Trophoblast cell (in vitro differentiated cells and primary cell): Measurements from ENCODE around the gene LRRC1.

ENCODE experiments used
- DNase-seq, 2 donors: peaks; one replicate each; pipeline ENCODE4 v3.0.0-alpha.2; 2016
- H2AFZ ChIP-seq: 2 replicates; pipeline ENCODE4 v1.6.1; 2013; ENCODE audit warnings: low read length, moderate library complexity, mild to moderate bottlenecking; ENCODE audit not compliant: insufficient read depth, poor library complexity
- H2AK5ac ChIP-seq: 2 replicates; pipeline ENCODE4 v1.6.1; 2013; ENCODE audit warnings: mild to moderate bottlenecking, low read length
- H2BK120ac ChIP-seq: 2 replicates; pipeline ENCODE4 v1.6.1; 2013; ENCODE audit warnings: low read length, mild to moderate bottlenecking, moderate library complexity; ENCODE audit not compliant: insufficient read depth, poor library complexity
- H2BK12ac ChIP-seq: 2 replicates; pipeline ENCODE4 v1.6.1; 2013; ENCODE audit warnings: mild to moderate bottlenecking, low read length, moderate library complexity
- H2BK5ac ChIP-seq: 2 replicates; pipeline ENCODE4 v1.6.1; 2013; ENCODE audit warnings: low read length, low read depth, moderate library complexity, mild to moderate bottlenecking; ENCODE audit not compliant: poor library complexity
- H3K14ac ChIP-seq: 2 replicates; pipeline ENCODE4 v1.6.1; 2013; ENCODE audit warnings: mild to moderate bottlenecking, low read length
- H3K18ac ChIP-seq: 2 replicates; pipeline ENCODE4 v1.6.1; 2013; ENCODE audit warnings: mild to moderate bottlenecking, low read length
- H3K23ac ChIP-seq: 2 replicates; pipeline ENCODE4 v1.6.1; 2013; ENCODE audit warnings: low read length
- H3K27ac ChIP-seq: 2 replicates; pipeline ENCODE4 v1.5.1; 2013; ENCODE audit warnings: low read depth, mild to moderate bottlenecking, inconsistent platforms, low read length, moderate library complexity
- H3K27me3 ChIP-seq: 2 replicates; pipeline ENCODE4 v1.6.1; 2013; ENCODE audit warnings: inconsistent platforms, mild to moderate bottlenecking, low read length, moderate library complexity; ENCODE audit not compliant: insufficient read depth
- H3K36me3 ChIP-seq, 2 experiments: 1 replicate in 1 of 2; 2 replicates in 1 of 2; pipeline ENCODE4 v1.6.1; 2013; ENCODE audit warnings: low read length in 2 of 2, mild to moderate bottlenecking in 2 of 2, moderate library complexity in 1 of 2; ENCODE audit not compliant: insufficient read depth in 2 of 2, control insufficient read depth in 1 of 2
- H3K4ac ChIP-seq: 2 replicates; pipeline ENCODE4 v1.6.1; 2013; ENCODE audit warnings: low read depth, mild to moderate bottlenecking, low read length, moderate library complexity
- H3K4me1 ChIP-seq, 2 experiments: 1 replicate in 1 of 2; 2 replicates in 1 of 2; pipeline ENCODE4 v1.6.1; 2013; ENCODE audit warnings: low read length in 2 of 2, mild to moderate bottlenecking in 2 of 2, moderate library complexity in 1 of 2; ENCODE audit not compliant: insufficient read depth in 2 of 2, control insufficient read depth in 1 of 2
- H3K4me2 ChIP-seq: 2 replicates; pipeline ENCODE4 v1.6.1; 2013; ENCODE audit warnings: inconsistent platforms, mild to moderate bottlenecking, low read length, moderate library complexity
- H3K4me3 ChIP-seq: 2 replicates; pipeline ENCODE4 v1.5.1; 2013; ENCODE audit warnings: mild to moderate bottlenecking, low read depth, low read length, inconsistent platforms
- H3K79me1 ChIP-seq: one replicate; pipeline ENCODE4 v1.6.1; 2013; ENCODE audit warnings: low read length
- H3K79me2 ChIP-seq: 2 replicates; pipeline ENCODE4 v1.6.1; 2013; ENCODE audit warnings: low read length, mild to moderate bottlenecking; ENCODE audit not compliant: control insufficient read depth, insufficient read depth, poor library complexity
- H3K9ac ChIP-seq: 2 replicates; pipeline ENCODE4 v1.6.1; 2013; ENCODE audit warnings: mild to moderate bottlenecking, low read length
- H3K9me3 ChIP-seq: 2 replicates; pipeline ENCODE4 v1.6.1; 2013; ENCODE audit warnings: low read depth, mild to moderate bottlenecking, control low read depth, inconsistent platforms, low read length; ENCODE audit not compliant: insufficient read depth
- H4K12ac ChIP-seq: 2 replicates; pipeline ENCODE4 v1.6.1; 2013; ENCODE audit warnings: low read depth, mild to moderate bottlenecking, low read length, moderate library complexity
- H4K8ac ChIP-seq: 2 replicates; pipeline ENCODE4 v1.6.1; 2013; ENCODE audit warnings: low read depth, mild to moderate bottlenecking, low read length, moderate library complexity
- H4K91ac ChIP-seq: one replicate; pipeline ENCODE4 v1.6.1; 2013; ENCODE audit warnings: low read depth, mild to moderate bottlenecking, low read length, moderate library complexity
- WGBS: extraction: QIAGEN DNeasy Blood & Tissue Kit; methylation state at CpG from one replicate; pipeline ENCODE4 v1.1.7; 2013; ENCODE audit warnings: missing lambda C conversion rate; ENCODE audit not compliant: insufficient read length, insufficient coverage; ENCODE audit errors: extremely low coverage; 5-methylcytosine and 5-hydroxymethylcytosine counted together

The LRRC1 gene

DNA sequence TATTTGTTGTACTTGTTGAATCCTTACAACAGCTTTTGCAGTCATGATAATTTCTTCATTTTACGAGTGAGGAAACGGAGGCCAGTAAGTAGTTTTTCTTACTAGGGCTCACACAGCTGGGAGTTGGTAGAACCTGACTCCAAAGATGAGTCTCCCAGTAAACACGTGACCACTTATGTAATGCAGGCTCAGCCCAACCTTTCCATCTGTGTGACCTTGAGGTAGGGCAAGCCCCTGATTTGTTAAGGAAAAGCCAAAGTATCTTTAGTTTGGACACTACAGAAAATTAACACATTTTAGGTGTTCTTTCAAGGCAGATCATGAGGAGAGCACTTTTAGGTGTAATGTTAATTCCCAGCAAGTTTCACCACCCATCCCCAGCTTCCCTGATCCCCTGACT lies 111.3 kb downstream of the LRRC1 start:
- no CpG with 5 or more reads among the region's 3 CpGs for WGBS

DNA sequence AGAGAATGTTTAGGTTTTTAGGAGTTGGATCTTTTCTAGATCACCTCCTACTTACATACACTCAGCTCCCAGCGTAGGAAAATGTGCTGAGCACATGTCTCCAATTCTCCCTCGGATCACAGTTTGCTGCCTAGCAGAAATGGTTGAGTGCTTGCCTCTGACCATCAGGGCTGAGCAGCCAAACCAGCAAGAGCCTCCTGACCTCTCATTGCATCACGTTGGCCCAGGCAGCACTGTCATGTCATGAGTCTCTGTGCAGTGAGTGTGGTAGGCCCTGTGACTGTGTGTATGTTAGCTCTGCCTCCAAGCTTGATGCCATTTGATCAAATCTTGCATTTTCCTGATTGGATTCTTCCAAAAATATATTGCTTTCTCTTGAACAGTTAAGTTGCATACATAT lies 112.0 kb downstream of the LRRC1 start:
- H3K4ac ChIP-seq: no peak overlapping the region
- H4K12ac ChIP-seq: no peak overlapping the region
- H3K79me2 ChIP-seq: no peaks in the 10 kb centered on the region
- H3K9ac ChIP-seq: no peak overlapping the region
- H2BK120ac ChIP-seq: no peak overlapping the region
- no CpG with 5 or more reads among the region's 3 CpGs for WGBS
- no peaks in the 10 kb centered on the region for H3K4me1 ChIP-seq
- peak in 1 of 2 donors; percentile 22 for DNase-seq
- no peak overlapping the region for H2BK5ac ChIP-seq
- H3K4me3 ChIP-seq: no peak overlapping the region
- no peak overlapping the region for H3K14ac ChIP-seq
- no peaks in the 10 kb centered on the region for H3K9me3 ChIP-seq
- no peaks in the 10 kb centered on the region for H3K79me1 ChIP-seq
- H4K8ac ChIP-seq: no peak overlapping the region
- H3K18ac ChIP-seq: no peak overlapping the region
- H3K36me3 ChIP-seq: peaks cover 6 to 20% of the 10 kb centered on the region in 2 experiments
- no peaks in the 10 kb centered on the region for H3K27me3 ChIP-seq
- H3K23ac ChIP-seq: no peak overlapping the region
- H2AFZ ChIP-seq: no peak overlapping the region
- H4K91ac ChIP-seq: no peak overlapping the region
- H2AK5ac ChIP-seq: no peak overlapping the region
- no peak overlapping the region for H2BK12ac ChIP-seq
- H3K4me2 ChIP-seq: no peak overlapping the region
- no peak overlapping the region for H3K27ac ChIP-seq

More for the DNA sequence above, 111.3 kb downstream of the LRRC1 start:
- Histone ChIP-seq H3K27me3 (no peaks in the 10 kb centered on the region), H2BK12ac (no peak overlapping the region), H4K91ac (no peak overlapping the region), H4K8ac (no peak overlapping the region), H3K4me3 (no peak overlapping the region), H3K9ac (no peak overlapping the region), H2AFZ (no peak overlapping the region), H3K36me3 (peaks cover 7 to 24% of the 10 kb centered on the region in 2 experiments), H2BK120ac (no peak overlapping the region), H3K18ac (no peak overlapping the region), H3K4ac (no peak overlapping the region), H3K79me2 (no peaks in the 10 kb centered on the region), H3K4me2 (no peak overlapping the region), H3K9me3 (no peaks in the 10 kb centered on the region), H3K79me1 (no peaks in the 10 kb centered on the region), H3K23ac (no peak overlapping the region), H3K27ac (no peak overlapping the region), H3K4me1 (no peaks in the 10 kb centered on the region), H2AK5ac (no peak overlapping the region), H4K12ac (no peak overlapping the region), H3K14ac (no peak overlapping the region), H2BK5ac (no peak overlapping the region)
- no peak for DNase-seq

DNA sequence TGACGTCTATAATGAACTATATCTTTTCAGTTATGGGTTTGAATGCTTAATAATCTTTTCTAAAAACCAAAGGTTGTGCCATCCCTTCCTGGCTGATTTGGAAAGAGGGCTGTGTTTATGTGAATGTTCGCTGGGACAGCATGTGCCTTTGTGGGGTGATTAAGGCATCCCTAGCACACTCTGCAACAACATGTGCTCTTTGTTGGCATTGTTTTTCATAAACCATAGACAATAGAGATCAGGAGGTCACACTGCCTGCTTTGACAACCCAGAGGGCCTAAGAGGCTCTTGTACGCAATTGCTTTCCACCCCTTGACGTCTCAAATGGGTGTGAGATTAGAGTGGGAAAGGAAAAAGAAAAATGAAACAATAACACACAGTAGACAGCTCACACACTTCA lies 116.0 kb downstream of the LRRC1 start:
- Histone ChIP-seq H2BK120ac (no peak overlapping the region), H2BK12ac (no peak overlapping the region), H3K18ac (no peak overlapping the region), H3K4me3 (no peak overlapping the region), H4K12ac (no peak overlapping the region), H2BK5ac (no peak overlapping the region), H3K27ac (no peak overlapping the region), H3K27me3 (no peaks in the 10 kb centered on the region), H3K79me2 (no peaks in the 10 kb centered on the region), H3K9me3 (no peaks in the 10 kb centered on the region), H3K4me1 (peaks cover 0 to 2% of the 10 kb centered on the region in 2 experiments), H3K79me1 (peaks cover 1% of the 10 kb centered on the region), H3K4ac (no peak overlapping the region), H3K23ac (no peak overlapping the region), H3K14ac (no peak overlapping the region), H3K36me3 (peaks cover 0 to 7% of the 10 kb centered on the region in 2 experiments), H3K4me2 (no peak overlapping the region), H4K8ac (no peak overlapping the region), H2AFZ (no peak overlapping the region), H3K9ac (no peak overlapping the region), H2AK5ac (no peak overlapping the region), H4K91ac (no peak overlapping the region)
- DNase-seq: no peak
- WGBS: no CpG with 5 or more reads among the region's 4 CpGs

DNA sequence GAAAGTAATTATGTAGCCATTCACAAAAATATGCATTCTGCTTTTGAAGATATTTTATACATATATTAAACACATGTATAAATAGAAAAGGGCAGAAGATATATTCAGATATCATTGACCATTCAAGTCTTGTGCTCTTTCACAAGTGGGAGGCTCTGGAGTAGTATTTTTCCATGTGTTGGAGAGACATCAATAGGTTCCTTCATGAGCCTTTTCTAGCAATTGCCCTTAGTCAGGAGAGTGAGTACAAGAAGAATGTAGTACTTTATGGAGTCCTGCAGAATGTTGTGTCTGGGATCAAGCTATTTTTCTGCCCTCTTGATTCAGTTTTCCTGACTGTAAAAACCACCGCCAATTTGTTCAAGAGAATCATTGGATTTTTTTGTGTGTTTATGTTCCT lies 117.9 kb downstream of the LRRC1 start:
- no peak overlapping the region for H4K91ac ChIP-seq
- no CpG with 5 or more reads among the region's 1 CpG for WGBS
- no peak overlapping the region for H4K8ac ChIP-seq
- no peak for DNase-seq
- H2AK5ac ChIP-seq: no peak overlapping the region
- H4K12ac ChIP-seq: no peak overlapping the region
- no peak overlapping the region for H3K23ac ChIP-seq
- peaks cover 2 to 5% of the 10 kb centered on the region in 2 experiments for H3K4me1 ChIP-seq
- H3K4ac ChIP-seq: no peak overlapping the region
- no peak overlapping the region for H3K4me3 ChIP-seq
- no peaks in the 10 kb centered on the region for H3K9me3 ChIP-seq
- H3K27ac ChIP-seq: no peak overlapping the region
- no peak overlapping the region for H2BK12ac ChIP-seq
- H2AFZ ChIP-seq: no peak overlapping the region
- no peak overlapping the region for H2BK5ac ChIP-seq
- H3K14ac ChIP-seq: no peak overlapping the region
- no peaks in the 10 kb centered on the region for H3K27me3 ChIP-seq
- no peak overlapping the region for H3K9ac ChIP-seq
- no peak overlapping the region for H3K18ac ChIP-seq
- H3K79me2 ChIP-seq: no peaks in the 10 kb centered on the region
- H3K36me3 ChIP-seq: peaks cover 0 to 2% of the 10 kb centered on the region in 2 experiments
- H2BK120ac ChIP-seq: no peak overlapping the region
- H3K4me2 ChIP-seq: no peak overlapping the region
- peaks cover 1% of the 10 kb centered on the region for H3K79me1 ChIP-seq
